GM19328 (cell line): ENCODE data around the gene DCXR.
"Not testable (repeated sequence)": the region's sequence is repeated elsewhere in the genome, so short reads cannot be mapped to it uniquely, and the experiment has no call there.

ENCODE experiments used
- ATAC-seq: cut with Tn5 transposase; IDR thresholded peaks from one replicate; pipeline ENCODE4 v1.9.1; 2021; ENCODE audit warnings: mild to moderate bottlenecking, moderate library complexity; ENCODE audit not compliant: unreplicated experiment

DCXR gene

DNA sequence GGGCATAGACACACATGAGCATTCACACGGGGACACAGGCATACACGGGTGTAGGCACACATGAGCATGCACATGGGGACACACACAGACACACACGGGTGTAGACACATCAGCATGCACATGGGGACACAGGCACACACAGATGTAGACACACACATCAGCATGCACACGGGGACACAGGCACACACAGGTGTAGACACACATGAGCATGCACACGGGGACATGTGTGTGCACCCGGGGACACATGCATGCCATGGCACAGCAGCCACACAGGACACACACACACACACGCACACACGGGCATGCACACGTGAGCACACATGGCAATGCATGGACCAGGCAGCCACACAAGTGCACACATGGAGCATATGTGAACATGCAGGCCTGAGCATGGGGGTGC lies 5.2 kb upstream of the DCXR start:
- no peak for ATAC-seq

DNA sequence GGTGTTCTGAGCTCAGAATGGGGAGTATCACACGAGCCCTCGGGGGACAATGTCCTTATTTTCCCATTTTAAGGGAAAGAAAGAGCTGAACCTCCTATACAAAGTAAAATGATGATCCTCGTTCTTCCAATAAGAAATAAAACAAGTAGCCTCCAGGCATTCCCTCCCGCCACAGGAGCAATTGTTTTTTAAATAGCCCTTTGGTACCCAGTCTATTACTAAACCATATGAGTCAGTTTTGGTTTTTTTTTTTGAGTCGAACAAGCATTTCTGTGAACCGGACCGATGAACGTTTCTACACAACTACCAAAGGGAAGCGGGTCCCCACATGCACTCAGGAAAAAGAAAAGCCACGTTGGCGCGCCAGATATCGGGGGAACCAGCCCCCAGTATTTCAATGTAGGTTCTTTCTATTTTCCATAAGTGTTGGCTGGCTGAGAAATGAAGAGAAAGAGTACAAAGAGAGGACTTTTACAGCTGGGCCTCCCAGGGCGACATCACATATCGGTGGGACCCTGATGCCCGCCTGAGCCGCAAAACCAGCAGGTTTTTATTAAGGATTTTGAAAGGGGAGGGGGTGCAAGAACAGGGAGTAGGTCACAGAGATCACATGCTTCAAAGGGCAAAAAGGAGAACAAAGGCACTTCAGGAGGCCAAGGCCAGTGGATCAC lies 3.8 kb upstream of the DCXR start:
- ATAC-seq: no peak

DNA sequence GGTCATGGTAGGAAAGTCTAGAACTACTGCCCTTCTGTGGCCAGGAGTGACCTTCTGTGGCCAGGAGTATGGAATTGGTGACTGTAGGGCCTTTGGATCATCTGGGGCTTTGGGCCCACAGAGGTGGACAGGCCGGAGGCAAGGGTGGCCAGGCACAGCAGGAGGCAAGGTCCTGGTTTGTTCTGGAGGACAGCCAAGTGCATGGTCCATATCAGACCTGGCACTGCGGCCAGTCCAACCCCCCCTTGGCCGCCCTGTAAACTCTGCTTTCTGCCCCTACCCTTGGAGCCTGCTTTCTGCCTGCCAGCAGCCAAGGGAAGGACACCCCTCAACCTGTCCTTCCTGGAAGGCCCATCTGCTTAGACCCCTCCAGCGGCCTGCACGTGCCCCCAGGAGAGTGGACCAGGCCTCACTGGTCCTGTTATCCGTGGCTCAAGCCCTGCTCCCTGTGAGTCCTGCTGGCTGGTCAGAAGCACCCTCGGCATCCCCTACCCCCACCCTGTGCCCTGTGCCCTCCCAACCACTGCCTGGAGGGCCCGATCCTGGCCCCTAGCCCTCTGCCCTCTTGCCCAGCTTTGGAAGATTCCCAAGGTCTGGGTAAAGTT lies 2.3 kb upstream of the DCXR start:
- ATAC-seq: no peak

DNA sequence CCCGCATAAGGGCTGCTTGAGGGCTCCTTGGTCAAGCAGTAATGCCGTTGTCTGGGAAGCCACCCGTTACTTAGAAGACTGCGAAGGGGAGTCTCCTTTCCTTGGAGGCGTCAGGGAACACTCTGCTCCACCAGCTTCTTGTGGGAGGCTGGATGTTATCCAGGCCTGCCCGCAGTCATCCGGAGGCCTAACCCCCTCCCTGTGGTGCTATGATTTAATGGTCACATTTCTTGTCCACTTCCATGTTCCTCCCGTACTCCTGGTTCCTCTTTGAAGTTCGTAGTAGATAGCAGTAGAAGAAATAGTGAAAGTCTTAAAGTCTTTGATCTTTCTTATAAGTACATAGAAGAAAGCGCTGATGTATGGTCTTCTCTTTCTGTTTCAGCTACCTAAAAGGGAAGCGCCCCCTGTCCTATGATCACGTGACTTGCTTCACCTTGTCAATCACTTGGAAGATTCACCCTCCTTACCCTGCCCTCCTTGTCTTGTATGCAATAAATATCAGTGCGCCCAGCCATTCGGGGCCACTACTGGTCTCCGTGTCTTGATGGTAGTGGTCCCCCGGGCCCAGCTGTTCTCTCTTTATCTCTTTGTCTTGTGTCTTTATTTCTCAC lies 1.4 kb upstream of the DCXR start:
- ATAC-seq: not testable (repeated sequence)

DNA sequence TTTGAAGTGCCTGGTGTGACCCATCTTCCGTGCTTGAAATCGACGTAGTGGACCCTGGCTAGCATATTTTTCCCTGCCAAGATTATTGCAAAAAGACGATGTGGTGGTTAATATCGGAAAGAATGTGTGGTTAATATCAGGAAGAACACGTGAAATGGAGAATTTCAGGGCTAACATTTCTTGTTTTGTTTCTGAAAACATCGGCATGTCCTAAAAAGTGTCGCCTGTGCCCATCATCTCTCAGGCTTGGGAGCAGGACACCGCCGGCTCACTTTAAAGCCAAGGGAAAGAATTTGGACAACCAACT lies 345 bp upstream of the DCXR start:
- ATAC-seq: no peak

DNA sequence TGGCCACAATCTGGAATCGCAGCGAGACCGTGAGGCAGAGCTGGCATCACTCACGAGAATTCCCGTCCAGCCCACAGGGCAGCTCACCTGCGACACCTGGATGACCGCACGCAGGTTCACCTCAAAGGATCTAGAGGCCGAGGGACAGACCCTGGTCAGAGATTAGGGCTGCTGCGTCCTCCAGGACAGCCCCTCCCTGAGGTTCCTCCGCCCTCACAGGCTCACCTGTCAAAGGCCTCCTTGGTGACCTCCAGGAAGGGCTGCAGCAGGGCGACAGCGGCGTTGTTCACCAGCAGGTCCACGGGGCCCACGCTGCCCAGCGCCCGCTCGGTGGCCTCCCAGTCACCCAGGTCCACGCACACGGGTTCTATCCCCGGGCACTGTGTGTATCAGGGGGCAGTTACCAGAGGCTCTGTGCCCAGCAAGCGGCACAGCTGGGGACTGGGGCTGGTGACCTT lies 834 bp downstream of the DCXR start:
- ATAC-seq: no peak

DNA sequence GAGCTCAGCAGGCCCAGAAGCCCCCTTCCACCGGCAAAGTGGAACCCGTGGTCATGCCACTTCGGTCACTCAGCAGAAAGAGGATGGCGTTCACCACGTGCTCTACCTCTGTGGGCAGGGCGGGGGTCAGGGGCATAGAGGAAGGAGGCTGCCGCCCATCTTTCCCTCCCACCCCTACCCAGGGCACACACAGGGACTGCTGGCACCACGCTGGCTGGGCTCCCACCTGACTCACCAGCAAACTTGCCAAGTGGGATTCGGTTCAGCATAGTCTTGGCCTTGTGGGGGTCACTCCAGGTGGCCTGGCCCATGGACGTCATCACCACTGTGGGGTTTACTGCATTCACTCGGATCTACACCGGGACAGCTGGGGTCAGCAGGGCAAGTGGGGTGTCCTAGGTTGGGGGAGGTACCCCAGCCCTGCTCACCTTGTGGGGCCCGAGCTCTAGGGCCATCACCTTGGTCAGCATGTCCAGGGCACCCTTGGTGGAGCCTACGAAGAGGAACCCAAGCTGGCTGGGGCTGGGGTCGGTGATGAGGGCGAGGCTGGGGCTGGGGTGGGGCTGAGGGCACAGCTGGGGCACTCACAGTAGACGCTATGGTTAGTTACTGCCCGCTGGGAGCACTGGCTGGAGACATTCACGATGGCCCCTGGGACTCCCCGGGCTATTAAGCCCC lies 1.4 kb downstream of the DCXR start:
- no peak for ATAC-seq

DNA sequence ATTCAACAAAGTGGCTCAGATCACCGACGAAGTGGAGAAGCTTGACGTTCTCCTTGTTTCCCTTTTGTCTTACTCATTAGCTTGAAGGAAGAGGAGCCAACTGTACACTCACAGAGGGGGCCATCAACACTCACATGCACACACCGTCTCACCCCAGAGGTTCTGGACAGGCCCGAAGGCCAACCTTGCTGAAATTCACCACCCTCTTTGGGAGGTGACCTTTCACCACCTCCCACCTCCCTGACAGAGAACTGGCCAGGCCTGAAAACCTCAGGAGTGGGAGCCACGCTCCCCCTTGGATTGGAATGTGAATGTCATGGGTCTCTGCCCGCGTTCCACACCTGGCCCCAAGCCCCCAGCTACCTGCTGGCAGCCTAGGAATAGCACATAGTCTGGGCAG lies 2.0 kb downstream of the DCXR start:
- no peak for ATAC-seq

DNA sequence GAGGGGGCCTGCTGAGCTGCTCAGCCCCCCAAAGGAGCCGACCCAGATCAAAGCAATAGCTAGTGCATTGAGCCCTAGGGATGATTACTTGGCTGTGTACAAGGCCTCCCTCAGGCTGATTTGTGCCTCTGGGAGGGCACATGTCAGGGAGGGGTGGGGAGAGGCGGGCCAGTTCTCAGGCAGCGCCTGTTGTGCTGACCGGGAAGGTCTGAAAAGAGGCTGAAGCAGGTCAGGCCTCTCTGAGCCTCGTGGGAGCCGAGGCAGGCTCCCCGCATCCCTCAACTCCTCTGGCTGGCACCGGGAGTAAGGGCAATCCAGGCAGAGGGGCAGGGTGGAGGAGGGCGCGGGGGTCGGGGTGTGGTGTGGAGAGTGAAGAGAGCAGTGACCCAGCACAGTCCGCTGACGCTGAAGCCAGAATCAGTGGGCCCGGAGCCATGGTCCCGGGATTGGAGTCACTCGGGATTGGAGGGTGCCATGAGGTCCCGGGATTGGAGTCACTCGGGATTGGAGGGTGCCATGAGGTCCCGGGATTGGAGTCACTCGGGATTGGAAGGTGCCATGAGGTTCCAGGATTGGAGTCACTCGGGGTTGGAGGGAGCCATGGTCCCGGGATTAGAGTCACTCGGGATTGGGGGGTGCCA lies 3.0 kb downstream of the DCXR start:
- no peak for ATAC-seq

DNA sequence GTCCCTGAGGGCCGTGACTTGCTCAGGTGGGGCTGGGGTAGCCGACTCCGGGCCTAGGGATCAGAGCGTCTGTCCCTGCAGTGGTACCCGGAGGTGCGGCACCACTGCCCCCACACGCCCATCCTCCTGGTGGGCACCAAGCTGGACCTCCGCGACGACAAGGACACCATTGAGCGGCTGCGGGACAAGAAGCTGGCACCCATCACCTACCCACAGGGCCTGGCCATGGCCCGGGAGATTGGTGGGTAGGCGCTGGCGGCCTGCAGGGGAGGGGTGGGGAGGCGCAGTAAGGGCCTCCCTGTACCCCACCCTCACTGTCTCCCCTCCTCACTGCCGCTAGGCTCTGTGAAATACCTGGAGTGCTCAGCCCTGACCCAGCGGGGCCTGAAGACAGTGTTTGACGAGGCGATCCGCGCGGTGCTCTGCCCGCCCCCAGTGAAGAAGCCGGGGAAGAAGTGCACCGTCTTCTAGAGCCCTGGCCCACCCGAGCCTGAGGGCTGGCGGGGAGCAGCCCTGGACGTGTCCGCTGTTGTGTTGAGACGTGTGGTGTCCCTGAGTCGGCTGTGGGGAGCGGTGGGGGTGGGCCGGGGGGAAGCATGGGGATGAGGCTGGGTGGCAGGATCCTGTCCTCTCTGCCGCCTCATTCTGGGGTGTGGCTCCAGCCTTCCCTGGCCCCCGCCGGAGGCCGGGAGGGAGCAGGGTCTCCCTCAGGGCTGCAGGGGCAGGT lies 4.0 kb downstream of the DCXR start:
- no peak for ATAC-seq

DNA sequence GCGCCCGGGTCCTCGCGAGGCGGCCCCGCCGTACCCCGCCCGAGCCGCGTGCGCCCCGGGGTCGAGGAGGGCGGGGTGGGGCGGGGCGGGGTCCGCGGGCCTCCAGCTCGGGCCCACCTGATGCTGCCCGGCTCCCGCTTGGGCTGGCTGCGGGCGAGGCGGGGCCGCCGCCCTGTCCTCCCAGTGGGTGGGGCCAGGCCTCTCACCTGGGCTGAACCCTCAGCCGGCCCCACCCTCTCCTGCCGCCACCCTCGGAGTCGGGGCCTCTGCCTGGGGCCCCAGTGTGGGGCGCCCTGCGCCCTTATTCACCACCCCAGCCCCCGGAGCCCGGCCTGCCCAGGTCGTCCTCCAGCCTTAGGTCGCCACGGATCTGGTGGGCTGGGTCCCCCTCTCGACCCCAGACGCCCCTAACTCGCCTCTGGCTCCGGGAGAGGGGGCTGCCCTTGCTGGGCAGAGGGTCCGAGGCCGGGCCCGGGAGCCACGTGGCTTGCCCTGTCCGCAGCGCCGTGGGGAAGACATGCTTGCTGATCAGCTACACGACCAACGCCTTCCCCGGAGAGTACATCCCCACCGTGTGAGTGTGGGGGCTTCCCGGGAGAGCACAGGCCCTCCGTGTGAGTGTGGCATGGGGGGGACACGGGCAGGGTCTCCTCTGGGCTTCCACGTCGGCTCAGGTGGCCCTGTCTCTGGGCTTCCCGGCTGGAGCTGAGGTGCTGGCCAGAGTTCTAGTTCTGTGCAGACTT lies 5.4 kb downstream of the DCXR start:
- ATAC-seq: no peak

DNA sequence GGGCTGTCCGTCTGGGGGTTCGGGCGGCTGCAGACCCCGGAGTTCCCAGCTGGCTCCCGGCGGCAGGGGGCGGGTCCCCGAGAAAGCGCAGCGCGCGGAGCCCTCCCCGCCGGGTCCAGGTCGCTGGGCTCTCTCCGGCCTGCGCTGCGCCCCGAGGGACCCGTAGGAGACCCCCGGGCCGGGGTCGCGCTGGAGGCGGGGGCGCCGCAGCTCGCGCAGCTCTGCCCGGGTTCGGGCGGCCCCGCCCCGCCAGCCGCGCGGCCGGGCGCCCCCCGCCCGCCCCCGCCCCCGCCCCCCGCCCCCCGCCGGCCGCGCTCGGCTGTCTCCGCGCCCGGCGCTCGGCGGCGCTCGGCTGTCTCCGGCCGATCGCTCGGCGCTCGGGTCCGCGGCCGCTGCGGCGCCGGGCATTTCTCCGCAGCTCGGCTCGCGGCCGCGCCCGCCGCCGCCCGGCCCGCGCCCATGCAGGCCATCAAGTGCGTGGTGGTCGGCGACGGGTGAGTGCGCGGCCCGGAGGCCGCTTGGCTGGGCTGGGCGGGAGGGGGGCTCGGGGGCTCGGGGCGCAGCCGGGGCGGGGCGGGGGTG lies 6.1 kb downstream of the DCXR start, which contains the start of gene RAC3:
Gene RAC3 (plus strand): TSS at position 376 of the 582 bp plus-strand sequence. CDS start 84 bp downstream, at position 460.
- no peak for ATAC-seq

DNA sequence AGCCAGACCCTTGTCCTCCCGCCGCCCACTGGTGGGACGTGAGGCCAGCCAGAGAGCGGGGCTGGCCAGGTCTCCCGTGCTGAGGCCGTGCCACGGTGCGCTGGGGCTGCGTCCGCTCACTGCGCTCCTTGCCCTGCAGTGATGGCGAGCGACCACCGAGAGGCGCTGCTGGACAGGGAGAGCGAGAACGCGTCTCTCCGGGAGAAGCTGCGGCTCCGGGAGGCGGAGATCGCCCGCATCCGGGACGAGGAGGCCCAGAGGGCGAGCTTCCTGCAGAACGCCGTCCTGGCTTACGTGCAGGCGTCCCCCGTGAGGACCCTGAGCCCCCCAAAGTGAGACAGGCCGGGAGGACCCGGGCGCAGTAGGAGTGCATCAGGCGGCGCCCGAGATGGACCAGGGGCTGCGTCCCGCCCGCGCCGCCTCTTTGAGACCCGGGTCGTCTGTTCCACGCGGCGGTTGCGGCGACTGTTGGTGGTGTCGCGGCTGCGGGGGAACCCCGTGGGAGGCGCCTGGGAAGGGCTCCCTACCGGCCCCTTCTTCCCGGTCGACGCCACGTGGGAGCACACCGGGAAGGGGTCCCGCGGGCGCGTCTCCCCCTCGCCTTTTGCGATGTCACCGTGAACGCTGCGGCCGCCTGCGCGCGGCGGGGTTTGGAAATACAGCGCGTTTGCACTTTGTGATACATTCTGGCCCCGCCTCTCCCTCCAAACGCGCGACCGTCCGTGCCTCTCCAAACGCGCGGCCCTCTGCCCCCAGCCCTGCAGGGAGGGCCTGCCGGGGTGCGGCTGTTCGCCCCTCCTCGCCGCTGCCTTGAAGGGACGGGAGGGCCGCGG lies 6.8 kb downstream of the DCXR start:
- ATAC-seq: no peak

DNA sequence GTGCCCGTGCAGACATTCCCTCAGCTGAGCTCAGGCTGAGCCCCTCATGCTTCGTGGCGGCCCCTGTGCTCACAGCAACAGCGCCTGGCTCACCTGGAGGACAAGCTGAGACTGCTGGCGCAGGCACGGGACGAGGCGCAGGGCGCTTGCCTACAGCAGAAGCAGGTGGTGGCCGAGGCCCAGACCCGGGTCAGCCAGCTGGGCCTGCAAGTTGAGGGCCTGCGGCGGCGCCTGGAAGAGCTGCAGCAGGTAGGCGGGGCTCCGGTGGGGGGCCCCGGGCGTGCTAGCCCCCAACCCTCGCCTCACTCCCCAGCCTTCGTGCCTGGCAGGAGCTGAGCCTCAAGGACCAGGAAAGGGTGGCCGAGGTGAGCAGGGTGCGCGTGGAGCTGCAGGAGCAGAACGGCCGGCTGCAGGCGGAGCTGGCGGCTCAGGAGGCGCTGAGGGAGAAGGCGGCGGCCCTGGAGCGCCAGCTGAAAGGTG lies 7.5 kb downstream of the DCXR start:
- no peak for ATAC-seq

DNA sequence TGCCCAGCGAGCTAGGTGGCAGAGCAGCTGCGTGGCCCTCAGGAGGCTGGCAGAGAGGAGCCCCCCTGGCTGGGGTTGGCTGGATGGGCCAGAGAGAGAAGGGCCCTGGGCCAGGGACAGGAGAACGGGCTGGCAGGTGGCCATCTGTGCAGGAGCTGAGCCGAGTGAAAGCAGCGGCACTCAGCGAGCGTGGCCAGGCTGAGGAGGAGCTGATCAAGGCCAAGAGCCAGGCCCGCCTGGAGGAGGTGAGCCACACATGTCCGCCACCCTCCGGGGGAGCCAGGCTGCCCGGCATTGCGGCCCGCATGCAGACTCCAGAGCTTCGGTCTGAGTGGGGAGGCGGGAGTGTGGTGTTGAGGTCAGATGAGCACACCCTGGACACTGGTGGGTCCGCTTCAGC lies 8.1 kb downstream of the DCXR start:
- ATAC-seq: no peak

DNA sequence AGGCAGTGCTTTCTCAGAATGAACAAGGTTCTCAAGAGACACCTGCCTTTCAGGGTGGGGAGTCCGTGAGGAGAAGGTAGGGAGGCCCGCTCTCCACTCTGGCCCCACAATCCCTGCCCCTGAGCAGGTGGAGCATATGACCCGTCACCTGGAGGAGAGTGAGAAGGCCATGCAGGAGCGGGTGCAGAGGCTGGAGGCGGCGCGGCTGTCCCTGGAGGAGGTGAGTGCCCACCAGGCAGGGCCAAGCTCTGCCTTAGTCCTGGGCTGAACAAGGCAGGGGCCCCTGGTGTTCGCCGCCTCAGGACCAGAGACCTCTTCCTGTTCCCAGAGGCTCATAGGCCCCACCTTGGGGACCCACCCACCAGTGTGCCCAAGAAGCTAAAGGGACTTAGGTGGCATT lies 8.5 kb downstream of the DCXR start:
- ATAC-seq: no peak

DNA sequence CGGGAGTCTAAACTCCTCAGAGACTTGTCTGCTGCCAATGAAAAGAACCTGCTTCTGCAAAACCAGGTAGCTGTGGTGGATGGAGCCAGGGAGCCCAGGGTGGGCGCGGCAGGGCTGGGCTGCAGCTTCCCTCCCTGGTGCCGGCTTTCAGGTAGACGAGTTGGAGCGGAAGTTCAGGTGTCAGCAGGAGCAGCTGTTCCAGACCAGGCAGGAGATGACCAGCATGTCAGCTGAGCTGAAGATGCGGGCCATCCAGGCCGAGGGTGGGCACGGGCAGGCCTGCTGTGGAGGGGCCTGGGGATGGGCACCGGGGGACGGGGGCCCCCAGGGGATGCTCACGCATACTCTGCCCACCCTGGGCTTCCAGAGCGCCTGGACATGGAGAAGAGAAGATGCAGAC lies 9.3 kb downstream of the DCXR start:
- ATAC-seq: no peak

DNA sequence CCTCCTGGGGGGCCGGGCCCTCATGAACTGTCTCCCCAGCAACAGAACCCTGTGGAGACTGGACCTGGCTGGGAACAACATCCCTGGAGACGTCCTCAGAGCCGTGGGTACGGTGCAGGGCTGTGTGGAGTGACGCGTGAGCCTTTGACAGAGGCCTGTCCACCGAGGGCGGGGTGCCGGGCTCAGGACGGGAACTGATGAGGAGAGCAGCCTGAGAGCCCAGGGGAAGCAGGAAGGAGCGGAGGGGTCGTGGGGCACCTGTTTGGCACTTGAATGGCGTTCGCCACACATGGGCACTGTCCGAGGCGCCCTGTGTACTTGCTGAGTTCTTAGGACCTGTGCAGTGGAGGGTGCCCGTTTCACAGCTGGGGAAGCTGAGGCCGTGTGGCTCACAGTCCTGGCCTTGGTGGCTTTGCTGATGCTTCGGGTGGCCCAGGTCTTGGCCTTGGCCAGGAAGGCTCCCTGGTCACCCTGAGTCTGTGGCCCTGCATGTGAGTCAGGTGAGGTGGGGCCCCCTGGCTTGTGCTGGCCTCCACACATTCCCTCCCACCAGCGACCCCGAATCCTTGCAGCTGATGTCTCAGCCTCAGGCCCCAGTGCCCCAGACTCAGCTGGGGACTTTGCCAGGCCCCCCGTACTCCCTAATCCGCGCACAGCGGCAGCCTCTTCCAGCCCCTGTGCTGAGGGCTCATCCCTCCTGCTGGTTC lies 11.9 kb downstream of the DCXR start:
- ATAC-seq: no peak
